Tibial nerve (tissue), 4 donors: ENCODE results near the gene PRR27. TPM values are rescaled to one million over a fixed set of nuclear protein-coding genes. Genes with fewer than 3 reads are reported as not detected.

ENCODE experiments used
- DNase-seq, 2 donors: peaks; one replicate each; pipeline ENCODE4 v3.0.0-alpha.2; 2019; ENCODE audit warnings: low spot score in 2 of 2
- H3K27ac ChIP-seq, 4 donors: fragments of 200-600 bp; sonication (generic) in 3 of 4; one replicate each; pipeline ENCODE4 v1.5.1; 2017 to 2019; ENCODE audit warnings: mild to moderate bottlenecking in 1 of 4
- H3K27me3 ChIP-seq, 2 donors: fragments of 200-600 bp; sonication (generic) in 1 of 2; one replicate each; pipeline versions ENCODE4 v1.5.1 to v1.6.0; 2017 to 2019
- H3K36me3 ChIP-seq, 3 donors: fragments of 200-600 bp; sonication (generic); one replicate each; pipeline ENCODE4 v1.5.1; 2018 to 2019
- H3K4me1 ChIP-seq, 4 donors: fragments of 200-600 bp; sonication (generic) in 3 of 4; one replicate each; pipeline ENCODE4 v1.5.1; 2017 to 2019
- H3K4me3 ChIP-seq, 4 donors: fragments of 200-600 bp; sonication (generic) in 3 of 4; one replicate each; pipeline ENCODE4 v1.5.1; 2017 to 2019; ENCODE audit warnings: mild to moderate bottlenecking in 1 of 4, moderate library complexity in 1 of 4
- H3K9me3 ChIP-seq, 4 donors: fragments of 200-600 bp; sonication (generic) in 3 of 4; one replicate each; pipeline ENCODE4 v1.5.1; 2017 to 2019
- CTCF ChIP-seq, 5 experiments: fragments of 200-600 bp in 3 of 5; fragments of 450-650 bp in 2 of 5; sonication (generic) in 3 of 5; IDR thresholded peaks; one replicate each; pipeline ENCODE4 v1.5.1; 2016 to 2019; ENCODE audit warnings: antibody characterized with exemption in 5 of 5, mild to moderate bottlenecking in 3 of 5, moderate library complexity in 2 of 5
- EP300 ChIP-seq, 2 donors: sonication (generic); formaldehyde crosslinking; IDR thresholded peaks; one replicate each; pipeline ENCODE4 v1.6.1; 2017; ENCODE audit warnings: antibody characterized with exemption in 2 of 2, mild to moderate bottlenecking in 1 of 2
- POLR2A ChIP-seq, 2 donors: fragments of 450-650 bp; IDR thresholded peaks; one replicate each; pipeline ENCODE4 v1.6.1; 2017; ENCODE audit warnings: antibody characterized with exemption in 2 of 2, mild to moderate bottlenecking in 2 of 2, moderate library complexity in 2 of 2
- WGBS, 2 donors: methylation state at CpG; one replicate each; pipeline ENCODE4 v1.1.5; 2018; 5-methylcytosine and 5-hydroxymethylcytosine counted together
- total RNA-seq, 4 donors: library from RNA; depleted of rRNA; stranded (reverse); fragments of >200 nt; gene quantifications; one replicate each; pipeline ENCODE4 v1.1.0, GENCODE V29; 2016

The PRR27 gene
- not detected for total RNA-seq

- TF ChIP-seq CTCF (IDR thresholded peaks at IDR 0.05) (no peak), EP300 (IDR thresholded peaks at IDR 0.05) (no peak), POLR2A (IDR thresholded peaks at IDR 0.05) (no peak)
- Histone ChIP-seq H3K36me3 (no peaks in the 10 kb centered on the region), H3K4me3 (no peak within 1 kb of the TSS), H3K4me1 (no peaks in the 10 kb centered on the region), H3K27ac (no peak within 1 kb of the TSS), H3K27me3 (no peaks in the 10 kb centered on the region), H3K9me3 (no peaks in the 10 kb centered on the region)
- WGBS, 2 donors = 88 to 94% methylated on average over 3 of the region's 3 CpGs
- DNase-seq = no peak
These were observed at the start of gene PRR27 for GRCh38 chr4:70153937-70154336. Gene PRR27, plus strand, starts transcription at chr4:70154237. Its CDS starts 139 bp downstream, at chr4:70154376.

- no peaks in the 10 kb centered on the region for H3K4me1 ChIP-seq
- H3K27me3 ChIP-seq = no peaks in the 10 kb centered on the region
- no peak overlapping the region for H3K27ac ChIP-seq
- TF ChIP-seq EP300 (IDR thresholded peaks at IDR 0.05) (no peak), POLR2A (IDR thresholded peaks at IDR 0.05) (no peak), CTCF (IDR thresholded peaks at IDR 0.05) (no peak)
- DNase-seq = no peak
- no peaks in the 10 kb centered on the region for H3K36me3 ChIP-seq
- H3K4me3 ChIP-seq = no peak overlapping the region
- H3K9me3 ChIP-seq = no peaks in the 10 kb centered on the region
These were observed 43.1 kb upstream of the PRR27 start for GRCh38 chr4:70110917-70111316.

GRCh38 chr4:70113656-70114055 is 40.4 kb upstream of the PRR27 start:
- DNase-seq = no peak
- H3K36me3 ChIP-seq = no peaks in the 10 kb centered on the region
- H3K27ac ChIP-seq = no peak overlapping the region
- H3K9me3 ChIP-seq = no peaks in the 10 kb centered on the region
- no peak for TF ChIP-seq POLR2A (IDR thresholded peaks at IDR 0.05)
- no peak for TF ChIP-seq EP300 (IDR thresholded peaks at IDR 0.05)
- TF ChIP-seq CTCF (IDR thresholded peaks at IDR 0.05) = no peak
- H3K27me3 ChIP-seq = no peaks in the 10 kb centered on the region
- H3K4me1 ChIP-seq = no peaks in the 10 kb centered on the region
- no peak overlapping the region for H3K4me3 ChIP-seq
- WGBS, 2 donors = 75 to 76% methylated on average over 1 of the region's 1 CpG

- DNase-seq = no peak
- Histone ChIP-seq H3K9me3 (no peaks in the 10 kb centered on the region), H3K27ac (no peak overlapping the region), H3K4me3 (no peak overlapping the region), H3K4me1 (no peaks in the 10 kb centered on the region), H3K36me3 (no peaks in the 10 kb centered on the region), H3K27me3 (no peaks in the 10 kb centered on the region)
- TF ChIP-seq POLR2A (IDR thresholded peaks at IDR 0.05) = no peak
- TF ChIP-seq CTCF (IDR thresholded peaks at IDR 0.05) = no peak
- TF ChIP-seq EP300 (IDR thresholded peaks at IDR 0.05) = no peak
- 63 to 64% methylated on average over 2 of the region's 2 CpGs for WGBS, 2 donors
These were observed 39.9 kb upstream of the PRR27 start for GRCh38 chr4:70114096-70114495.

- no peaks in the 10 kb centered on the region for H3K36me3 ChIP-seq
- H3K9me3 ChIP-seq = peaks cover 0 to 4% (median 0%) of the 10 kb centered on the region in 4 donors
- no peaks in the 10 kb centered on the region for H3K4me1 ChIP-seq
- no peak overlapping the region for H3K27ac ChIP-seq
- DNase-seq = no peak
- TF ChIP-seq CTCF (IDR thresholded peaks at IDR 0.05) = no peak
- TF ChIP-seq POLR2A (IDR thresholded peaks at IDR 0.05) = no peak
- no peak for TF ChIP-seq EP300 (IDR thresholded peaks at IDR 0.05)
- no peaks in the 10 kb centered on the region for H3K27me3 ChIP-seq
- 80 to 86% methylated on average over 1 of the region's 1 CpG for WGBS, 2 donors
- no peak overlapping the region for H3K4me3 ChIP-seq
These were observed 33.7 kb upstream of the PRR27 start for GRCh38 chr4:70120323-70120722.
